ENCODE measurements around the gene NPRL2.

DNA sequence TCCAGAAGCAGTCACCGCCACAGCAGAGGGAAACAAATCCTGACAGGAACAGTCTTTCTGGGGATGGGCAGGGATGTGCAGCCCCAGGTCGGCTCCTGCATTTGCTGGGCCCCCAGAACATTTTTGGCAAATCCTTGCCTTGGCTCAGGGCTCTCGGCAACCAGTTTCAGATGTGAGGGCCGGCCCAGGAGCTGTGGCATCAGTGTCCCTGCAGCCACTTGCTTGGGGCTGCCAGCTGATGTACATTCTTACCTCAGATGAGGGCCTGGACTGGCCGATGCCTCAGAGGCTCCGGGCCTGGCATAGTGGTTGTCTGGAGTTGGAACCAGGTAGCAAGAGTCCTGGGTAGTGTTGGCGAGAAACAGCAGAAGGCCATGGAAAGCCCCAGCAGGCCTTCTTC, 4.3 kb upstream of the NPRL2 start:
- TF ChIP-seq, protein P1, sequence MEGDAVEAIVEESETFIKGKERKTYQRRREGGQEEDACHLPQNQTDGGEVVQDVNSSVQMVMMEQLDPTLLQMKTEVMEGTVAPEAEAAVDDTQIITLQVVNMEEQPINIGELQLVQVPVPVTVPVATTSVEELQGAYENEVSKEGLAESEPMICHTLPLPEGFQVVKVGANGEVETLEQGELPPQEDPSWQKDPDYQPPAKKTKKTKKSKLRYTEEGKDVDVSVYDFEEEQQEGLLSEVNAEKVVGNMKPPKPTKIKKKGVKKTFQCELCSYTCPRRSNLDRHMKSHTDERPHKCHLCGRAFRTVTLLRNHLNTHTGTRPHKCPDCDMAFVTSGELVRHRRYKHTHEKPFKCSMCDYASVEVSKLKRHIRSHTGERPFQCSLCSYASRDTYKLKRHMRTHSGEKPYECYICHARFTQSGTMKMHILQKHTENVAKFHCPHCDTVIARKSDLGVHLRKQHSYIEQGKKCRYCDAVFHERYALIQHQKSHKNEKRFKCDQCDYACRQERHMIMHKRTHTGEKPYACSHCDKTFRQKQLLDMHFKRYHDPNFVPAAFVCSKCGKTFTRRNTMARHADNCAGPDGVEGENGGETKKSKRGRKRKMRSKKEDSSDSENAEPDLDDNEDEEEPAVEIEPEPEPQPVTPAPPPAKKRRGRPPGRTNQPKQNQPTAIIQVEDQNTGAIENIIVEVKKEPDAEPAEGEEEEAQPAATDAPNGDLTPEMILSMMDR (IDR thresholded peaks at IDR 0.05; ENCODE audit: insufficient read depth, low read length, poor library complexity, severe bottlenecking): no peak
- TF ChIP-seq EZH2phosphoT487 (conservative IDR thresholded peaks at IDR 0.05; ENCODE audit: low read length): no peak

Measured in SU-DHL-6 (cell line).